Dendritic cell treated with granulocyte-macrophage colony-stimulating factor and Interleukin-4, amounts not matched to agents 40 ng/mL and 50 ng/mL, for 4 days (primary cell): ENCODE results near the gene SLC16A3.

Source experiments
- H3K27ac Mint-ChIP-seq: one replicate; pipeline ENCODE4 v1.8.0; 2022; ENCODE audit warnings: mild to moderate bottlenecking, mixed read lengths
- H3K27me3 Mint-ChIP-seq: one replicate; pipeline ENCODE4 v1.8.0; 2022; ENCODE audit warnings: mild to moderate bottlenecking, mixed read lengths
- H3K36me3 Mint-ChIP-seq: one replicate; pipeline ENCODE4 v1.8.0; 2022; ENCODE audit warnings: low read depth, mixed read lengths
- H3K4me1 Mint-ChIP-seq: one replicate; pipeline ENCODE4 v1.8.0; 2022; ENCODE audit warnings: low read depth, mixed read lengths
- H3K4me3 Mint-ChIP-seq: one replicate; pipeline ENCODE4 v1.8.0; 2022; ENCODE audit warnings: mild to moderate bottlenecking, moderate library complexity, mixed read lengths
- H3K9me3 Mint-ChIP-seq: one replicate; pipeline ENCODE4 v1.8.0; 2022; ENCODE audit warnings: mixed read lengths
- intact Hi-C: fragments of 100-400 bp; cut with micrococcal nuclease; formaldehyde crosslinking; loops from one replicate; pipeline ENCODE4 v1.15.0; 2022

The SLC16A3 gene

DNA sequence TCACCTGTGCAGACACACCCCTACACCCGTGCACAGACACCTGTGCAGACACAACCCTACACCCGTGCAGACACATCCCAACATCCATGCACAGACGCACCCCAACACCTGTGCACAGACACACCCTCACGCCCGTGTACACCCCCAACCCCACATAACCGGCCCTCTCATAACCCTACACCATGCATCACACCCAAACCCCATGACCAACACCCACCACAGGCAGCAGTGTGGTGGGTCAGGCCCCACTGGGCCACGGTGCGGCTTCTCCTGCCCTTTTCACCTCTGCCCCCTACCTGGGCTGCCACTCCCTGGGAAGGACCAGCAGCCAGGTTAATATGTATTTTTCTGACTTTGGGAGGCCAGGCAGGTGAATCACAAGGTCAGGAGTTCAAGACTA lies 4.2 kb upstream of the SLC16A3 start:
- H3K4me1 Mint-ChIP-seq, result peaks cover 58% of the 10 kb centered on the region
- intact Hi-C loops, result no loop called here
- peak overlapping the region; percentile 24 for H3K27ac Mint-ChIP-seq
- no peaks in the 10 kb centered on the region for H3K27me3 Mint-ChIP-seq
- H3K9me3 Mint-ChIP-seq, result no peaks in the 10 kb centered on the region
- H3K36me3 Mint-ChIP-seq, result peaks cover 4% of the 10 kb centered on the region
- H3K4me3 Mint-ChIP-seq, result no peak overlapping the region

- Mint-ChIP-seq H3K4me3 (no peak overlapping the region), H3K36me3 (peaks cover 10% of the 10 kb centered on the region), H3K4me1 (peaks cover 57% of the 10 kb centered on the region), H3K27ac (peak overlapping the region; percentile 51), H3K9me3 (no peaks in the 10 kb centered on the region), H3K27me3 (no peaks in the 10 kb centered on the region)
- intact Hi-C loops, result no loop called here
Observed at GRCh38 chr17:82225368-82226029, 3.3 kb upstream of the SLC16A3 start.

GRCh38 chr17:82226146-82226808 lies 2.6 kb upstream of the SLC16A3 start:
- no peaks in the 10 kb centered on the region for H3K27me3 Mint-ChIP-seq
- no peak overlapping the region for H3K4me3 Mint-ChIP-seq
- intact Hi-C loops, result no loop called here
- H3K36me3 Mint-ChIP-seq, result peaks cover 10% of the 10 kb centered on the region
- H3K9me3 Mint-ChIP-seq, result no peaks in the 10 kb centered on the region
- peak overlapping the region; percentile 91 for H3K27ac Mint-ChIP-seq
- H3K4me1 Mint-ChIP-seq, result peaks cover 55% of the 10 kb centered on the region

GRCh38 chr17:82226809-82227628 lies 1.8 kb upstream of the SLC16A3 start:
- Mint-ChIP-seq H3K4me1 (peaks cover 50% of the 10 kb centered on the region), H3K27ac (peak overlapping the region; percentile 91), H3K36me3 (peaks cover 13% of the 10 kb centered on the region), H3K27me3 (no peaks in the 10 kb centered on the region), H3K9me3 (no peaks in the 10 kb centered on the region), H3K4me3 (peak overlapping the region; percentile 11)
- intact Hi-C loops, result no loop called here

- H3K4me1 Mint-ChIP-seq, result peaks cover 48% of the 10 kb centered on the region
- no peaks in the 10 kb centered on the region for H3K9me3 Mint-ChIP-seq
- peak overlapping the region; percentile 91 for H3K27ac Mint-ChIP-seq
- H3K36me3 Mint-ChIP-seq, result peaks cover 19% of the 10 kb centered on the region
- H3K27me3 Mint-ChIP-seq, result no peaks in the 10 kb centered on the region
- peak overlapping the region; percentile 79 for H3K4me3 Mint-ChIP-seq
- intact Hi-C loops, result loop anchor here (2.0 kb wide), 1 partner anchor 21 kb away; no protein-coding TSS in a partner anchor
Observed at GRCh38 chr17:82227629-82228277, 1.1 kb upstream of the SLC16A3 start.

DNA sequence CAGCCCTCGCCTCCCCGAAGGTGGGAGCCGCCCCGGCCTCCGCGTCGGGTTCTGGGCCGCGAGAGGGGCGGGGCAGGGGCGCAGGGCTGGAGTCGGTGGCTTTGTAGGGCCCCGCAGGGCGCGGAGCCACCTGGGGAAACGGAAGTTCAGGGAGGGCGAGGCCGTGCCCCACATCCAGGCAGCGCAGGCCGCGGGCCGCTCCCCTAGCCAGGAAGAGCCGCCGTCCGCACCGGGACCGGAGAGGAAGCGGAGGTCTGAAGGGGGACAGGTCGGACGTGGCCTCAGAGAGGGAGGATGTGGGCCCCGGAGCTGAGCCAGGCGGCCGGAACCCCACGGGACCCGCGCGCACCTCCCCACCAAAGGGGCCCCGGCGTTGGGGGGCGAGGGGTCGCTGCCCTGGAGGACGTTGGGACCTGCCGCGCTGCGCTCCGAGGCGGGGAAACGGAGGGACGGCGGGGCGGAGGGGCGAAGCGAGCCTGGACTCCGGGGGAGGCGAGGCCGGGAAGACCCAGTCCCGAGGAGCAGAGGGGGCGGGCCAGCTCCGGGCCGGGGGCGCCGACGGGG lies 482 bp upstream of the SLC16A3 start:
- Mint-ChIP-seq H3K4me1 (peaks cover 51% of the 10 kb centered on the region), H3K27me3 (no peaks in the 10 kb centered on the region), H3K36me3 (peaks cover 25% of the 10 kb centered on the region), H3K4me3 (peak overlapping the region; percentile 79), H3K27ac (peak overlapping the region; percentile 91), H3K9me3 (no peaks in the 10 kb centered on the region)
- intact Hi-C loops, result loop anchor here (2.0 kb wide), 1 partner anchor 22 kb away; no protein-coding TSS in a partner anchor

DNA sequence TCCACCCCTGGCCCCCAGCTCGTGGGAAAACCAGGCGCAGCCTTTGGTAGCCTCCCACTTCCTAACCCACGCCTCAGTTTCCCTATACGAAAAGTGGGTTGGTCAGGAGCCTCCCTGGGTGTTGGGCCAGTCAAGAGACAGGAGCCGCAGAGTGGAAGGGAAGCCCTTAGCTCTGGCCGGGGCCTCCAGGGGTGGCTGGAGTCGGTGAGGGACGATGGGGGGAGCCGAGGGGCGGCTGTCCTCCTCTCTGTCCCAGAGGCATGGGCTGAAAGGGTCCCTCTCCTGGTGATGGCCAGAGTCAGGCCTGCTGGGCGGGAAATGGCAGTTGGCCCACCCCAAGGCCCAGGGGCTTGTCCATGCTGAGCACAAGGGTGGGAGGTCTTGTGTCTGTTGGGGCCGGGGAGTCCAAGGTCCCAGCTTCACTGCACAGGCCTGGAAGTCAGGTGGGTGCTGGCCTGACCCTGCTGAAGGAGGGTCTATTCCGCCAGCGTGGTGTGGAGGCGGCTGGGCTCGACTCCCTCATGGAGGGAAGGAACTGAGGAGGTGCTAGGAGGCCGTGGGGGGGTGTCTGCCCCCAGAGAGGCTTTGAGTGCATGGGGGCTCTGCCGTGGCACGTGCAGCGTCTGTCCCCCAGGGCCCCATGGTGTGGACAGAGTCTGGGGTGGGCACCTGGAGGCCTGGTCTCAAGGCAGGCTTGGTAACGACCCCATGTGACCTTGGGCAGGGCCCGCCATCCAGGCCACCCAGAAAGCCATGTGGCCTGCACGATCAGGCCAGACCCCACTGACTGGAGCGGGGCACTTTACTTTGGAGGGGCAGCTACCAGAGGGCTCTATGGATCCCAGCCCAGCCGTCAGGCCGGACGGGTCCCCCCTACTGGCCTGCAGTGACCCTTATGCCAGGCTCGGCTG lies 1.1 kb downstream of the SLC16A3 start:
- intact Hi-C loops, result loop anchor here (2.0 to 10.0 kb wide), 3 partner anchors 15 to 65 kb away; no protein-coding TSS in a partner anchor
- H3K9me3 Mint-ChIP-seq, result no peaks in the 10 kb centered on the region
- H3K27me3 Mint-ChIP-seq, result no peaks in the 10 kb centered on the region
- peaks cover 41% of the 10 kb centered on the region for H3K36me3 Mint-ChIP-seq
- peak overlapping the region; percentile 99 for H3K4me3 Mint-ChIP-seq
- H3K4me1 Mint-ChIP-seq, result peaks cover 57% of the 10 kb centered on the region
- peak overlapping the region; percentile 92 for H3K27ac Mint-ChIP-seq

DNA sequence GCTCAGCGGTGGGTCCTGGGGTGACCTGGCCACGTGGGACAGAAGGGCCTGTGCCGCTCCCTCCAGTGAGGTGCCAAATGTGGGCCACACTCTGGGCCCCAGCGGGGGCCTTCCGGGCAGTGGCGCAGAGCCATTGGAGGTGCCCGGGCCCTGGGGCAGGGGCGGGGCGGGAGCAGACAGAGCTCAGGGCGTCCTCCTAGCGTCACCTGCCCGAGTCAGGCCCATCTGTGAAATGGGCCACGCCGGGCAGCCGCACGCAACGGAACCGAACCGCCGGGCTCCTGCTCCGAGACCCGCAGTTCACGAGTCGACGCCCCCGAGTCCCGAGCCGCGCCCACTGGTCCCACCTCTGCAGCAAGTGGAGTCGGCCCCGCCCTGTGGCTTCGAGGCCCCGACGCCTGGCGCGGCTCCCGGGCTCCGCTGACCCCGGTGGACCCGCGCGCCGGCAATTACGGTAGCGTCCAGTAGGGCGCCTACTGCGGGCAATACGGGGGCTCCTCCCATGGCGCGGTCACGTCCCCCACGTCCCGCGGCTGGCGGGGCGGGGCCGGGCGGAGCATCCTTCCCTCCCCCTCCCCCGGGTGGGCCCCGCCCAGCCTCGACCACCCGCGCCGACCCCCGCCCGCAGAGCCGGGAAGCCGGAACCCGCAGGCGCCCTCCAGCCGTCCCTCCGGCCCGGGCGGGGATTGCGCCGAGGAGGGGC lies 1.9 kb downstream of the SLC16A3 start:
- Mint-ChIP-seq H3K4me3 (peak overlapping the region; percentile 99), H3K36me3 (peaks cover 49% of the 10 kb centered on the region), H3K4me1 (peaks cover 60% of the 10 kb centered on the region), H3K9me3 (no peaks in the 10 kb centered on the region), H3K27me3 (no peaks in the 10 kb centered on the region), H3K27ac (peak overlapping the region; percentile 92)
- intact Hi-C loops, result loop anchor here (2.0 to 10.0 kb wide), 2 partner anchors 16 to 64 kb away; no protein-coding TSS in a partner anchor

DNA sequence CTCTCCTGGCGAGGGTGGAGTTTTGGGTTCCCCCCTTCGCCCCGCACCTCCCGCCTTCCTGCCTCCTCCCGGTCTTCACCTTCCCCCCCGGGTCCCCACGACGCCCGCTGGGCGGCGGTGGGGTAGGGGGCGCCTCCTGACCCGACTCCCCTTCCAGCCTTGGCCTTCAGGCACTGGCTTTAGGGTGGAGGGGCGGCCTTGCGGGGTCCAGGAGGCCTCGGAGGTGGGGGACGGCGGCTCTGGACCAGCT lies 2.4 kb downstream of the SLC16A3 start:
- peak overlapping the region; percentile 92 for H3K27ac Mint-ChIP-seq
- H3K4me1 Mint-ChIP-seq, result peaks cover 61% of the 10 kb centered on the region
- no peaks in the 10 kb centered on the region for H3K9me3 Mint-ChIP-seq
- H3K4me3 Mint-ChIP-seq, result peak overlapping the region; percentile 99
- no peaks in the 10 kb centered on the region for H3K27me3 Mint-ChIP-seq
- intact Hi-C loops, result loop anchor here (2.0 to 10.0 kb wide), 2 partner anchors 16 to 64 kb away; no protein-coding TSS in a partner anchor
- H3K36me3 Mint-ChIP-seq, result peaks cover 54% of the 10 kb centered on the region

DNA sequence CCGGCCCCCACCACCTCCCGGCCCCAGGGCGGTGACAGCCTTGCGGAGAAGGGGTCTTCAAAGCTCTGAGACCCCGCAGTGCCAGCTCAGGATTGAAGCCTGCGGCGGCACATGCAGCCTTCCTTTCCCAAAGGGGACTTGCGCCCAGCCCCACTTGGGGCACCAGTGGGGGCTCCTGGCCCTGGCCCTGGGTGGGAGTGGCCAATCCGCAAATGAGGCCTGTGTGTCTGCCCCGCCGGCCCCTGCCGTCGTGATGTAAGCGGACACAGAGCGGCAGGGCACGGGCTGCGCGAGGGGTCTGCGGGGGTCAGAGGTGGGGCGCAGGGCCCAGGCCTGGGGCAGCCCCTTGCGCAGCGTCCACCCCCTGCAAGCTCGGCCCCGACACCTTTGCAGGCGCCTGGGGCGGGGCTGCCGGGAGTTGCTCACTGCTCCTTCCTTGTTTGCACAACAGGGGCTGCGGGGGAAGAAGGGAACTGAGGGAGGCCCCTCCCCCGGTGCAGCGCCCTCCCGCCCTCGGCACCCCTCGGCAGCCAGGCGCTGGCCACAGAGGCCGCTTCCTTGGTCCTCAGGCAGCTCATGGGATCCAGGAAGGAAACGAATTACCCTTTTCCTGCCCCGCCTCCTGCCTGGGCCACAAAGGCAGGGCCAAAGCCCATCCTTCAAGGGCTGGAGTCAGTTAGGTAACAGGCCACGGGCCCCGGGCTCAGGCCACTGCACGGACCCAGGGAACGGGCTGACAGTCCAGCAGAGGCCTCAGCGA lies 2.9 kb downstream of the SLC16A3 start:
- Mint-ChIP-seq H3K36me3 (peaks cover 59% of the 10 kb centered on the region), H3K4me1 (peaks cover 63% of the 10 kb centered on the region), H3K27me3 (no peaks in the 10 kb centered on the region), H3K4me3 (peak overlapping the region; percentile 99), H3K27ac (peak overlapping the region; percentile 92), H3K9me3 (no peaks in the 10 kb centered on the region)
- intact Hi-C loops, result loop anchor here (2.0 to 10.0 kb wide), 2 partner anchors 17 to 63 kb away; no protein-coding TSS in a partner anchor

DNA sequence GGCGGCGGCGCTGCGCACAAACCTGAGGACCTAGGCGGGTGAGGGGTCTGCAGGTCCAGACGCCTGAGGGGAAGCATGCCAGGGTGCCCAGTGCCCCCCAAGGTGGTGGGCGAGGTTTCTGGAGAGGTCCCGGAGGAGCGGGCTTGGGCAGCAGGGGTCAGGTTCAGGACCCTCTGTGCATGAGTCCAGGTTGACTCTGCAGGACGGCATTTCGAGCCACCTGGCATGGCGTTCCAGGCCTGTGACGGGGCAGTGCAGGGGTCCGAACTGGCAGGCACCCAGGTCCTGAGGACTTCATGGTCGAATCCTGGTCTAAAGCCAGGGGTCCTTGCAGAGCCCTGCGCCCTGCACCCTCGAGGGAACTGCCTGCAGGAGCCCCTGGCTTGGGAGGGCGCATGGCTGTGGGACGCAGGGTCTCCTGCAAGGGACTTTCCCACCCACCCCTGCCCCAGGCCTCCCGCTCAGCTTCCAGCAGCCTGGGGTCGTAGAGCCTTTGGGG lies 3.5 kb downstream of the SLC16A3 start:
- H3K4me1 Mint-ChIP-seq, result peaks cover 63% of the 10 kb centered on the region
- intact Hi-C loops, result loop anchor here (10.0 kb wide), 1 partner anchor 62 kb away; no protein-coding TSS in a partner anchor
- no peaks in the 10 kb centered on the region for H3K27me3 Mint-ChIP-seq
- peak overlapping the region; percentile 92 for H3K27ac Mint-ChIP-seq
- peak overlapping the region; percentile 99 for H3K4me3 Mint-ChIP-seq
- no peaks in the 10 kb centered on the region for H3K9me3 Mint-ChIP-seq
- peaks cover 65% of the 10 kb centered on the region for H3K36me3 Mint-ChIP-seq
